HG02588 (cell line): Measurements from ENCODE around the gene GREB1L.

ENCODE experiments used
- ATAC-seq: cut with Tn5 transposase; IDR thresholded peaks from one replicate; pipeline ENCODE4 v1.9.1; 2021; ENCODE audit warnings: mild to moderate bottlenecking, moderate library complexity; ENCODE audit not compliant: unreplicated experiment

GREB1L gene

DNA sequence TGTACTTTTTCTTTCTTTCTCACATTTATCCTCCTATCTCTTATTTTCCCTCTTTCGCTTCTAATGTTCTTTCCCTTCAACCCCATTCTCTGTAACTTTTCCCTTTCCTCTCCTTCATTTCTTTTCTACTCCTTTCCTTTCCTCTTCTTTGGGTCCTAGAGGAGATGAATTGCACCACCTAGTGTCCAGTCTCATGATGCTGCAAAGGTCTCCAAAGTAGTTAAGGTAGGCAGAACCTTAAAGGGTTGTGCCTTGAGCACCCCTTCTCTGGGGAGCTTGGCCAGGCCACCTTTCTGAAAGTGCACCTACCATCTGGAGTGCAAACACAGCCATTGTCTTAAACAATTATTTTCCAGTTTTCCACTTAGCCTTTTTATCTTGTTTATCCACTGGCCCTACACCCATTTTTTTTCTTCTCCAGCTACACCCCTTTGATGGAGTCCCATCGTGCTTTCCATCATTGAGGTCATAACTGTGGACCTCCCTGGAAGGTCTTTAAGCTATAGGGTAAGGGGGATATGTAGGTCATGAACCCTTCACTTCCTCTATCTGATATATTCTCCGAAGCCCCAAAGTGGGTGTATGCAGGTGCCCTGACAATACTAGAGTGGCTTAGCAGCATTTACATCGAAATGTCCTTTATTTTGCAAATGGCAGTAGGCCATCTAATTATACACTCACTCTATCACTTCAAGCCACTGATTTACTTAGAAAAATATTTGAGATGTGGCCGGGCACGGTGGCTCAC is 202.6 kb downstream of the GREB1L start:
- no peak for ATAC-seq

DNA sequence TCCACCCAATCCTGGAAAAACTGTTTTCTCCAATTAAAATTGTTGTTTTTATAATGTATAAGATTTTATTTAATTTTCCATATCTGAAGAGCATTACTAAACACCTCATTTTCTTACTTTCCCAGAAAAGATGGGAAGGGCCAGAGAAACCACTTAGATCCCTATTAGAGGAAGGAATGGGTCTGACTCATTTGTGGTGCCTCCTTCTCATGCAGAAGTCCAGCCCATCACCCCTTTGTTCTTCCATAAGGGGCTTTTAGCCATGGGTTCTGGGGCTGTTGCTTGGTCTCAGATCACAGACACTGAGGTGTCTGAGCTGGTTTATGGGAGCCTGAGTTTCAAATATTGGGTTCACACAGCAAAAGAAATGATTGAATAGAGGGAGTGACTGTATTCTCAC is 206.3 kb downstream of the GREB1L start:
- no peak for ATAC-seq

DNA sequence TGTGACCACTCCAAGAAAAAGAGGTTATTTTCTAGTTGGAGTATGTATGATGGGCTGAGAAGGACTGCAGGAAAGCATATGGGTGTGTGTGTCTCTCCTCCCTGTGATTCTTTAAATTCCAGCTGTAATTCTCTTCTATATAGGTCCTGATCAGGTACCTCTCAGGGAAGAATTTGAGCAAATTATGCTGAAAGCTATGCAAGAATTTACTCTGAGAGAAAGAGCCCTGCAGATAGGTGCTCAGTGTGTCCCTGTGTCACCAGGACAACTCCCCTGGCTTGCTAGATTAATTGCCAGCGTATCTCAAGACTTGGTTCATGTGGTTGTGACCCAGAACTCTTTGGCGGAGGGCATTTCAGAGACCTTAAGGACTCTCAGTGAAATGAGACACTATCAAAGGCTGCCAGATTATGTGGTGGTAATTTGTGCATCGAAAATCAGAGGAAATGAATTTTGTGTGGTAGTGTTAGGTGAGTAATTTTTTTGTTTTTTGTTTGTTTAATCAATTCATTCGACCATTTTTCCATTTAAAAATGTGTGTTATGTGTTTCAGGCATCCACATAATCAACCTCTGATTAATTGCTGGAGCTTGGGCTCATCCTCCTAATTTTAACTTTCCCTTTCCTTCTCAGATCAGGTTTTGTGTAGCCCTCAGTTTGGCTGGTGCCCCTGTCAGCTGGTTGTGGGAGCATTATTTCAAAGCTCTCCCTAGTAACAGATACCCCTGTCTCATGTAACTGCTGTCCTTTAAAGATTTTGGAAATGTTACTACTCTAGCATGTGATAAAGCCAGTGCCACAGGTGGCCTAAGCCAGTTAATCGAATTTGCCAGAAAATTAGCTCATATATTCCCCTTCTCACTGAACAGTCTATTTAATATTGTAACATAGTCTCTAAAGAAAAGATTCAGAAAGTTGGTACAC is 207.6 kb downstream of the GREB1L start:
- no peak for ATAC-seq

DNA sequence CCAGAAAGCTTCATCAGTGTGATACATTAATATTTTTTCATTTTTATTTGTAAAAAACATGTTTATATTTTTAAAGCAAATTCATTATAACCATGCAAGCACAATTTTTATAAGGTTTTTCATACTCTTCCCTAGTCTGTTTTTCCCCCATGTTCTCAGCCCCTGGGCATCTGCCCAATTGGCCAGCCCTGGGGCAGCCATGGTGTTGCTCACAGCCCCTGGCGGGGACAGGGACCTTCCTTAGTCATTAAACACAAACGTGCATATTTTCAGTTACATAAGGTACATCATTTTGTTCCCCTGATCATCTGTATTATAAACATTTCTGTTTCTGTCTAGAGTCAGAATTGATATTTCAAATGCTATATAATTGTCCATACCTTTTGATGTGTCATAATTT is 208.5 kb downstream of the GREB1L start:
- ATAC-seq: no peak

DNA sequence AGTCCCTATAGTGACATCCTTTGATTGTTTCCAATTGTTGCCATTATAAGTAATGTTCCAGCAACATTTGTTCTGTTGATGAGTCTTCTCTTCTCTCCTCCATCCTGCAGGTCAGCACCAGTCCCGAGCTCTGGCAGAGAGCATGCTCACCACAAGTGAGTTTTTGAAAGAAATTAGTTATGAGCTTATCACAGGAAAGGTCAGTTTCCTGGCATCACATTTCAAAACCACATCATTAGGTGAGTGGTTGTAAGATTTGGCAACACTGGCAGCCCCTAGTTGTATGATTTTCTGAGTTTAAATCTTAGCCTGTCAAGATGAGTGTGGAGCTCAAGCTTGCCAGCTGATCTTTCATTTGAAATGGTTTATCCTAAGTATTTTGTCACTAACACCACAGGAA is 208.9 kb downstream of the GREB1L start:
- ATAC-seq: no peak

DNA sequence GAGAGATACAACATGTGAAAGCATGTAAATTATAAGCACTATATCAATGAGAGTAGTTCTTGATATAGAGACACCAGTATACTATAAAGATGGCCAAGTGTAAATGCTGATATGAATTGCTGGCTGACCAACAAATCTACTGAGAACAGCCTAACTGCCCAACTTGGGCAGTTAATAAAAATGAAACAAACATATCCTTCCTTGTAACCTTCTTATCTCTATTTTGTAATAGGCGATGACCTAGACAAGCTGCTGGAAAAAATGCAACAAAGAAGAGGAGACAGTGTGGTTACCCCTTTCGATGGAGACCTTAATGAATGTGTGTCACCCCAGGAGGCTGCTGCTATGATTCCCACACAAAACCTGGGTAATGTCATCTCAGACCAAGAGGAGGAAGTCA is 209.8 kb downstream of the GREB1L start:
- ATAC-seq: no peak

DNA sequence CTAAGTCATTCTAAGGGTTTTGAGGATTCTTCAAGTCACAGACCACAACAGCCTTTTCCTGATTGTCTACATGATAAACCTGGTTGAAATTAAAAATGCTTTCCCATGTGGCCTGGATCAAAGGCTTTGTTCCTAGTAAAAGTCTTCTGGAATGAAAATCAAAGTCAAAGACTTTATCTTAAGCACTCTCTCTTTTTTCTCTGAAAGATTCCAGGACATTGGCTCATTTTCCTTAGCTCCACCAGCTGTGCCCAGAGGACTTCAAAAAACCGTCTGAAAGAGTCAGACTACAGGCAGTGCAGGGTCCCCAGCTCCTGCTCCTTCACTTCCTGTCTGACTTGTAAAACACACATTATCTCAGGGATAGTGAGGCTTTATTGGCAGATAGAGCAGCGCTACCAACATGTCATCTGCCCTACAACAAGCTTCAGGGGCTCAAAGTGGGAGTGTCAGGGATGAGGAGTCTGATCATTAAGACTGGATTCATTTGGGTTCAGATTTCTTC is 210.3 kb downstream of the GREB1L start:
- no peak for ATAC-seq

DNA sequence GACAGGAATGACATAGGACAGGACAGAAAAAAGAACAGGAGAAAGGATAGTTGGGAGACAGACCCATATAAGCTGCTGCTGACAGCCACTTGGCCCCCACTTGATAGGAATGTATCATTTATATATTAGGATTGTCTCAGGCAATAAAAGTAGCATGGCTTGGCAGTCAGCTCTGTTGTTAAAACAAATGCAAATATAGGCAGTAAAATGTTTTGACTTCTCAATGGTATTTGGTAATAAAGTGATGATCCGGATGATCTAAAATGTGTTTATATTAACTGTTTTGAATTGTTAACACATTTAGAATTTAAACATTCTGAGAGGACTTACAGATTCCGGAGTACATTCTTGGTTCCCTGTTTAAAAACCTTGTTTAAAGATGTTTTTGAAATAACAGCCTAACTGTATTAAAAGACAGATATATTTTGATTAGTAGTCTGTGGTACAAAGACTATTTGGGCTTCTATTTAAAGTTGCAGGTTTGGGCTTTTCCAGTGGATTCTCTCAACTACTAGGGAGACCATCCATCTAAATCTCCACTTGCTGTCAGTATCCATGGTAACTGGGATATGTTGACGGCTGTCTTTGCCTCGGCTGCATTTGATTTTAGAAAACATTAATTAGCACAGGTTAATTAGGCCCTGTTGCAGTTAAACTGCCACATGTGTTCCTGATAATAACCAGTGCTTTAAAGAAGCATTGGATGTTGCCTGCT is 210.9 kb downstream of the GREB1L start:
- no peak for ATAC-seq

DNA sequence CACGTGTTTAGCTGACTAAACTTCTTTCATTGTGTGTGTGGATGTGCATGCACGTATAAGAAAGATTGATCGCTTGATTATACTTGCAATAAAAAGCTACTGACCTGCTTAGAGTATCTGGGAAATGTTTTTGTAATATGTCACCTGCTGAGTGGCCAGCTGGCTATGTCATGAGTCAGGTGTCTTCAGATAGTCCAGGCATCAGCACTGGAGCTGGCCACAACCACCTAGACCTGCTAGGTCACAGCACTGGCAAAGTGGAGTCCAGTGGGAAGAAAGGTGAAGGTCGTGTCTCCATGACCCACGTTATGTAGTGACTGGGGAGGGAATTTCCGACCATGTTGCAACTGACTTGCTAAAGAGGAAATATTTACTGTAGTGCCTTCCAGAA is 211.5 kb downstream of the GREB1L start:
- ATAC-seq: no peak

DNA sequence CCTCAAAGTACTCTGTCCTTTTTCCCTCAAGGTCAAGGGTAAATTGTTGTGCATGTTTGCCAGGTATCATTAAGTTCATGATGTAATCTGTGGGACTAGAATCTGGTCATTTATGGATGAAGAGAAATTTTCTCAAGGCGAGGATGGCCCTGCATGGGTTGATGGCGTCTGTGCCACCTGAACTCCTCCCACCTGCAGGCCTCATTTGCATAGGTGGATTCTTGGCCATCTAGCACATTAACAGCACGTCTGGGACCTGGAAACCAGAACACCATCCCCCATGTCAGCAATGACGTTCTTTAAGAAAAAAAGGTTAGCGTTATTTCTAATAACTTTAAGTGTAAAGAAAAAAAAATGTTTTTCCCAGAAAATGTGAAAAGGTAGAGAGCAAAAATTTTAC is 212.7 kb downstream of the GREB1L start:
- ATAC-seq: no peak

DNA sequence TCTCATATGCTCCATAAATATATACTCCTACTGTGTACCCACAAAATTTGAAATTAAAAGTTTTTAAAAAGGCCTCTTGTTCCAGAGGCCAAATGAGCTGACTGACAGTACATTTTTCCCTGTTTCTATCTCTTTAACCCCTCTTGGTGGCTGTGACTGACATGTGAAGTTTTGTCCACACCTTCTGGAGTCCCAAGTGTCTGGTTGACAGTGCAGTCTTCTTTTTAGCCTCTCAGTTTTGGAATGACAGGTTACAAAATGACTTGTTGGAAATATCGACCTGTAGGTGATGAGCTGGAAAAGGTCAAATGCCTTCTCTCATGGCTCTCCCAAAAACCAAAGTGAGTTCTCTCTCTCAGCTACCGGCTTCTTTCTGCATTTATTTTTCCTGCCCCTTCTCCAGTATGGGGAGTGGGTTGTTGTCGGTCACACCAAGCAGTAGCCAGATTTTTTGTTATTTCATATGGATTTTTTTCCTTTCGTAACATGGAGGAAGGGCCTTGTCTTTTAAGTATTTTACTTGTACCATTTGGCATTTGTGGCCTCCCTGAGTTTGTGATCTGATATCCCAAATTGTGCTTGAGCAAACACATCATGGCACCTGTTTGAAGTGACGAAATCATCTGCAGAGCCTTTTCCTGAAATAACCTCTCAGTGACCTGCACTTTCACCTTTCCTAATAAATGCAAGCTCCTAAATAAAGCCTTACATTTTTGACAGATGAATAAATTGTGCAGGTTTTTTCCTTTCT is 214.6 kb downstream of the GREB1L start:
- ATAC-seq: no peak

DNA sequence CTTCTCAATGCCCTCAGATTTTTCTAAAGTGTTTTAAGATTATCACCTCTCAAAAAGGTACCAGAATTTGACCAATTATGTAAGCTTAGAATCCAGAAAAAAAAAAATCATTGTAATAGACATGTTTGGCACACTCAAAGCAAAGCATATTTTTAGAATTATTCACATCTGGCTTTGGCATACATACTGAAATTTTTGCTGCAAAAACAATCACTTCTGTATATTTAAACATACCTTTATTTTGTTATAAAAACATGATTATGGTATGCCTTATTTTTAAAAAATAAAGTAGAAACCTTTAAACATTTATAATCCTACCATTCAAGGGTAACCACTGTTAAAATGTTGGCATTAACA is 215.1 kb downstream of the GREB1L start:
- ATAC-seq: no peak

DNA sequence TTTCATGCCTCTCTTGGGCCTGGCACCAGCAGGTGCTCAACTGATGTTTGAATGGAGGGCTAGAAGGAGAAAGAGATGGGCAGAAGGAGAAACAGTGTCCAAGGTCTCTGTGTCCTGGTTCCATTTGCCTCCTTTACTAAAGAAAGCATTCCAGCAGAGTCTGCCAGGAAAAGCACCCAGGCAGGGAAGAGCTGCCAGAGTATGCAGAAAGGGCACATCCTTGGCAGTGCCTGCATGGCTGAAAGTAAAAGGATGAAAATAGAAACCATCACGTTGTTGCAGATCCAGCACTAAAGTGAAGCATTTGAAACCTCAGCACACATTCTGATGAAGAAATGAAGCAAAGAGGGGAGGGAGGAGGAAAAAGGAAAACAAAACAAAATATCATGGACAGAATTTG is 216.3 kb downstream of the GREB1L start:
- ATAC-seq: no peak

DNA sequence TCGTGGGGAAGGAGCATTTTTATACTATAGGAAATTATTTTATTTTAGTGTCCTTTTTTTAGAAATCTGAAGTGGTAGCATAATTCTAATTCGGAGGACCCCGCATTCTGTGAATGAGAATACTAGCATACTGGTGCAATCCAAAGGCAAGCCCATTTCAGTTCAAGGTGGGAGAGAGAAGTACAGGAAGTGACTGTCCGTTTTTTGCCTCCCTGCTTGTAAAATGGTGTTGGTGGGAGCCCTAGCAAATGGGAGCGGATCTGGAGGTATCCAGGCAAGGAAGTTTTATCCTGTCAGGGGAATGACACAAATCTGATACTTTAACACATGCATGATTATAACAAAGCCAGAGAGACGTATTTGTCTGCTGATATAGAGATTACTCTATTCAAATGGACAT is 216.8 kb downstream of the GREB1L start:
- ATAC-seq: no peak

DNA sequence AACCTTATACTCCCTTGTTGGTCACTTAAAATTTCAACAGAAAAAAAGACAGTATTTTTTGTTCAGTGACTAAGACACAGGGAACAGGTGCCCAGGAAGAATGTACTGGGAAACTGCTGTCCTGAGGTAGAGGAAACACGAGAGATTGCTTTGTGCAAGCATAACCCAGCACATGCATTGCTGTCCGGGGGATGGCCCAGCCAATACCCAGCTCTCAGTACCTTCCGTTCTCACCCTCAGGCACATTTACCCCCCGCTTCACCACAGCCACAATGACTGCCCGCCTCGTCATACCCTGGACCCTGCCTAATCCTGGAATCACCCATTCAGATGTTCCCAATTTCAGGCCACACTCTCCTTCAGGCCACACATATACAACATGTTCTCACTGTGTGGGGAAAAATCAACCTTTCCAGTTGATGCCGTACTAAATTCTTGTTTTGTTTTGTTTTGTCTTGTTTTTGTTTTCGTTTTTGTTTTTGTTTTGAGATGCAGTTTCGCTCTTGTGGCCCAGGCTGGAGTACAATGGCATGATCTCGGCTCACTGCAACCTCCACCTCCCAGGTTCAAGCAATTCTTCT is 217.8 kb downstream of the GREB1L start:
- no peak for ATAC-seq

DNA sequence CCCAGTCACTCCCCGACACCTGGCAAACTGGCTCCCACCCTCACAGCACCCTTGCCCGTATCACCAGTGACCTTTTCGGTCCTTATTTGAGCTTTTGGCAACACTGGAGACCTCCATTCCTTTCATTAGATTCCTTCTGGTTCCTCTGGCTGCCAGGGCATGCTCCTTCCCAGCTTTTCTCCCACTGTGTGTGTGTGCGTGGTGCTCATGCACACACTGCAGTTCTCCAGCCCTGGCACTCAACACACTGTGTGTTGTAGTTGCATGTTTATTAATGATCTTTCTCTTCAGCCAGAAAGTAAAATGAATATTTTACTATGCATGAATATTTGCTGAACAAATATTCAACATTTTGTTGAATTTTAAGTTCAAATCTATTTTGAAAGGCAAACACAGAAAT is 219.4 kb downstream of the GREB1L start:
- ATAC-seq: no peak

DNA sequence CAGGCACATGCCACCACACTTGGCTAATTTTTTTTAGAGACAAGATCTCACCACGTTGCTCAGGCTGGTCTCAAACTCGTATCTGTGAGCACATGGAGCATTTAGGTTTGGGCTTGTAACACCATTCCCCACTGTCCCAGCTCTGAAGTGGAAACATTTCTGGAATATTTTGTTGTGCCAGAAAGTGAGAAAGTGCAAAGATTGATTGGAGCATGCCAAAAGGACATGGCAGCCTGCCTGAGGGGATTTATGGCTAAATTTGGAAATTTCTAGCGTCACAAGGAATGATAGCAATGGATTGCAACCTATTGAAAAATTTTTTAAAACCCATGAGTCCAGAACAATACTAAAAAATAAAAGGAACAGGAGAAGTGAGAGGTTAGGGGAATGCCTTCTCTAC is 221.7 kb downstream of the GREB1L start:
- no peak for ATAC-seq

DNA sequence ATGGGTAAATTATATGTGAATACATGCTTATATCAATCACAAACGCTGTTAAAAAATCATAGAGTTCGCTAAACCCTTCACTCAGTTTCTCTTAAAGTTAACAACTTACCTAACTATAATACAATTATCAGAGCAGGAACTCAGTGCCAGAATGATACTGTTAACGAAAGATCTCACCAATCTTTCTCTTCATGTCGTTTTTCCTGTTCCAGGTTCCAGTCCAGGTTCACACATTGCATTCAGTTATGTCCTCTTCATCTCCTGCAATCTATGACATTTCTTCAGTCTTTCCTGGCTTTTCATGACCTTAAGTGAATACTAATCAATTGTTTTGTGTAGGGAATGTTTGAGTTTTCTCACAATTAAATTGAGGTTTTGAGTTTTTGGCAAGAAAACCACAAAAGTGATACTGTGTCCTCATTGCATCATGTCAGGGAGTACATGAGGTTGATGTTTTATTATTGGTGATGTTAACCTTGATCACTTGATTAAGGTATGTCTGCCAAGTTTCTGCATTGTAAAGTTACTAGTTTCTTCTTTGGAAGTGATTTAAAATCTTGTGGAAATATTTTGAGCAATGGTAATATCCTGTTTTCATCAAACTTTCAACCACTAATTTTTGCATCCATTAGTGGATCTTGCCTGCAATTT is 226.6 kb downstream of the GREB1L start:
- no peak for ATAC-seq

DNA sequence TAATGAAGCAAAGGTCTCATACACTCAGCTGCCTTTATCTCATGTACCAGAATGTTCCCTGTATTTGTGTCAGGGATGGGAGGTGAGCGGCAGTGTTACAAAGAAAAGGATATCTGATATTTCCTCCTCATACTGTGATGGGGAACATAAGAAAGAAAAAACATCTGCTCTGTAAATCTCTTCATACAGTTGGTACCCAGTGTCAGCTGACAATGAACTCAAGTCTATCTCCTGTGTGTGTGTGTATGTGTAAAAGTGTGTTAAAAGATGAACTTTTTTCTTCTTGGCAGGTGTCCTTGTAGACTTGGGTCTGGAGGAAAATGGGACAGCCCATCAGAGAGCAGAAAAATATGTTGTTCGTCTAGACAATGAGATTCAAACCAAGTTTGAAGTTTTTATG is 230.7 kb downstream of the GREB1L start:
- no peak for ATAC-seq

DNA sequence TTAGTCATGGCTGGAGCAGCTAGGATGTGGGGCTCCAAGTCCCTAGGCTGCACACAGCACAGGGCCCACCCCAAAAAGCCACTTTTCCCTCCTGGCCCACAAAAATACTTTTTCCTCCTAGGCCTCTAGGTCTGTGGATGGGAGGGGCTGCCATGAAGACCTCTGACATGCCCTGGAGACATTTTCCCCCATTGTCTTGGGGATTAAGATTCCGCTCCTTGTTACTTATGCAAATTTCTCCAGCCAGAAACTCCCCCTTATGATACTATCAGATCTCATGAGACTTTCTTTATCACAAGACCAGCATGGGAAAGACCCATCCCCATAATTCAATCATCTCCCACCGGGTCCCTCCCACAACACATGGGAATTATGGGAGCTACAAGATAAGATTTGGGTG is 232.6 kb downstream of the GREB1L start:
- ATAC-seq: no peak
